Endothelial cell of umbilical vein (primary cell): ENCODE measurements around the gene FGF5. TPM values are rescaled to one million over a fixed set of nuclear protein-coding genes. Genes with fewer than 3 reads are reported as not detected.

Experiments
- BruUV-seq: library from RNA; stranded (reverse); fragments of 400-500 nt; replicated peaks from 2 replicates; lab custom pipeline; 2021; lab: Mats Ljungman, UMichigan
- CTCF ChIA-PET: fragments of 300-600, 350-600 bp; sonication (Branson Sonifier 250); formaldehyde crosslinking; loops from one replicate; lab custom pipeline; 2021; ENCODE audit warnings: antibody characterized with exemption, inconsistent platforms; lab: Charles Lee
- POLR2A ChIA-PET: fragments of 300-600, 350-600 bp; sonication (Branson Sonifier 250); formaldehyde crosslinking; loops from one replicate; lab custom pipeline; 2021; ENCODE audit warnings: antibody characterized with exemption, inconsistent platforms; lab: Charles Lee
- DNase-seq: peaks from one replicate; pipeline ENCODE4 v3.0.0-alpha.2; 2011; ENCODE audit warnings: low read depth, low spot score
- FAIRE-seq: peaks from 2 replicates; lab custom pipeline; 2011; peaks lifted over from hg19 to GRCh38; lab: Jason Lieb, UNC
- H2AFZ ChIP-seq: 2 replicates; pipeline ENCODE4 v1.6.0; 2012; ENCODE audit warnings: low read depth, low read length, control low read depth, inconsistent platforms
- H3K27ac ChIP-seq: 2 replicates; pipeline ENCODE4 v1.5.1; 2011; ENCODE audit warnings: low read depth, mild to moderate bottlenecking, control low read depth, low read length, moderate library complexity; ENCODE audit not compliant: insufficient read depth
- H3K27me3 ChIP-seq, 2 experiments: 2 replicates each; pipeline versions ENCODE4 v1.6.0 to v1.6.1; 2011; ENCODE audit warnings: low read length in 2 of 2, mixed read lengths in 1 of 2; ENCODE audit not compliant: control insufficient read depth in 2 of 2, insufficient read depth in 2 of 2
- H3K36me3 ChIP-seq, 2 experiments: 2 replicates in 1 of 2; 3 replicates in 1 of 2; pipeline ENCODE4 v1.5.1; 2011; ENCODE audit warnings: low read length in 2 of 2, mild to moderate bottlenecking in 1 of 2, moderate library complexity in 1 of 2; ENCODE audit not compliant: control insufficient read depth in 2 of 2, insufficient read depth in 2 of 2; ENCODE audit errors: extremely low read depth in 1 of 2
- H3K4me1 ChIP-seq: 3 replicates; pipeline ENCODE4 v1.5.1; 2011; ENCODE audit warnings: mild to moderate bottlenecking, low read length; ENCODE audit not compliant: control insufficient read depth, insufficient read depth; ENCODE audit errors: extremely low read depth
- H3K4me2 ChIP-seq: 2 replicates; pipeline ENCODE4 v1.6.1; 2011; ENCODE audit warnings: low read length, control low read depth, mixed read lengths; ENCODE audit not compliant: insufficient read depth
- H3K4me3 ChIP-seq, 3 experiments: fragments of 200-600 bp in 1 of 3; sonication (generic), shearing (Covaris generic) in 1 of 3; replicated peaks in 1 of 3; 2 replicates each; pipeline ENCODE4 v1.5.1; 2011 to 2016; ENCODE audit warnings: control low read depth in 3 of 3, low read length in 3 of 3, mild to moderate bottlenecking in 2 of 3, inconsistent platforms in 1 of 3, low read depth in 1 of 3, moderate library complexity in 1 of 3; ENCODE audit not compliant: insufficient read depth in 1 of 3
- H3K79me2 ChIP-seq: 2 replicates; pipeline ENCODE4 v1.6.0; 2012; ENCODE audit warnings: low read length, inconsistent platforms; ENCODE audit not compliant: control insufficient read depth, insufficient read depth
- H3K9ac ChIP-seq: replicated peaks from 2 replicates; pipeline ENCODE3; 2011; ENCODE audit warnings: low read length, control low read depth; ENCODE audit not compliant: insufficient read depth; ENCODE audit errors: extremely low read depth
- H3K9me1 ChIP-seq: replicated peaks from 3 replicates; pipeline ENCODE4 v1.6.0; 2011; ENCODE audit warnings: mild to moderate bottlenecking, low read length; ENCODE audit not compliant: control insufficient read depth, insufficient read depth; ENCODE audit errors: extremely low read depth
- H3K9me3 ChIP-seq: replicated peaks from 2 replicates; pipeline ENCODE4 v1.5.1; 2012; ENCODE audit warnings: low read length, inconsistent platforms; ENCODE audit not compliant: control insufficient read depth, insufficient read depth
- H4K20me1 ChIP-seq: replicated peaks from 2 replicates; pipeline ENCODE3; 2011; ENCODE audit warnings: mild to moderate bottlenecking, low read length; ENCODE audit not compliant: control insufficient read depth, insufficient read depth; ENCODE audit errors: extremely low read depth
- CTCF ChIP-seq, 2 donors: IDR thresholded peaks; 1 replicate in 1 of 2; 2 replicates in 1 of 2; pipeline ENCODE4 v1.5.1; 2011; ENCODE audit warnings: low read length in 2 of 2, mild to moderate bottlenecking in 2 of 2, moderate library complexity in 2 of 2, control low read depth in 1 of 2, inconsistent platforms in 1 of 2, low read depth in 1 of 2; ENCODE audit not compliant: insufficient read depth in 1 of 2; ENCODE audit errors: extremely low read depth in 1 of 2
- EZH2 ChIP-seq: IDR thresholded peaks from 2 replicates; pipeline ENCODE4 v1.6.1; 2012; ENCODE audit warnings: borderline replicate concordance, low read depth, mild to moderate bottlenecking, moderate library complexity, low read length, inconsistent platforms; ENCODE audit not compliant: severe bottlenecking
- FOS ChIP-seq: IDR thresholded peaks from 2 replicates; pipeline ENCODE4 v1.6.1; 2011; ENCODE audit warnings: mild to moderate bottlenecking, low read length, moderate library complexity, borderline replicate concordance; ENCODE audit not compliant: insufficient read depth
- GATA2 ChIP-seq: IDR thresholded peaks from 2 replicates; pipeline ENCODE4 v1.7.0; 2011; ENCODE audit warnings: low read depth, mild to moderate bottlenecking, moderate library complexity, mixed read lengths, low read length; ENCODE audit not compliant: insufficient read length, insufficient read depth
- JUN ChIP-seq: IDR thresholded peaks from 2 replicates; pipeline ENCODE4 v1.6.1; 2011; ENCODE audit warnings: borderline replicate concordance, low read depth; ENCODE audit not compliant: insufficient read length, insufficient read depth
- MAX ChIP-seq: IDR thresholded peaks from 2 replicates; pipeline ENCODE4 v1.6.1; 2011; ENCODE audit not compliant: insufficient read depth, insufficient read length
- MYC ChIP-seq: IDR thresholded peaks from one replicate; pipeline ENCODE4 v1.6.1; 2011; ENCODE audit warnings: mild to moderate bottlenecking, low read depth, low read length
- POLR2A ChIP-seq: IDR thresholded peaks from 2 replicates; pipeline ENCODE4 v1.6.1; 2012; ENCODE audit warnings: low read depth, mild to moderate bottlenecking, control low read depth, low read length
- POLR2AphosphoS5 ChIP-seq: IDR thresholded peaks from 2 replicates; pipeline ENCODE4 v1.6.1; 2012; ENCODE audit warnings: low read depth, mild to moderate bottlenecking, control low read depth, low read length, moderate library complexity; ENCODE audit not compliant: insufficient read depth
- dilution Hi-C: fragments of 300-500 bp; cut with MboI; formaldehyde crosslinking; loops from one replicate; pipeline ENCODE4 v1.15.0; 2019; ENCODE audit warnings: low sequenced_read_pairs; ENCODE audit not compliant: extremely low pct_ligation_motif_present
- intact Hi-C: fragments of 100-400 bp; cut with micrococcal nuclease; formaldehyde crosslinking; loops from one replicate; pipeline ENCODE4 v1.10.0; 2022
- polyA plus RNA-seq, 4 experiments: library from polyadenylated mRNA; depleted of rRNA in 3 of 4; stranded (reverse) in 3 of 4; unstranded in 1 of 4; fragments of >200 nt; gene quantifications; 2 replicates each; pipeline versions ENCODE4 v1.2.1 to v1.2.3, GENCODE V29; 2011 to 2012; ENCODE audit warnings: missing spikeins in 1 of 4
- total RNA-seq: library from RNA; stranded (reverse); gene quantifications from 2 replicates; pipeline ENCODE4 v1.2.3, GENCODE V29; 2021

Gene FGF5
- total and polyA plus RNA-seq, 2 donors (not counting 3 experiments of a cell fraction or from before 2014, with no cell fraction given), result 0.13 to 0.73 TPM

GRCh38 chr4:80226094-80226493, 40.4 kb upstream of the FGF5 start:
- DNase-seq (no peak), FAIRE-seq (no peak)
- H3K9ac ChIP-seq, result no peak overlapping the region
- H3K4me3 ChIP-seq, result no peak overlapping the region
- no peaks in the 10 kb centered on the region for H4K20me1 ChIP-seq
- intact Hi-C loops, result no loop called here
- H3K79me2 ChIP-seq, result no peaks in the 10 kb centered on the region
- no peak overlapping the region for H3K4me2 ChIP-seq
- no peaks in the 10 kb centered on the region for H3K36me3 ChIP-seq
- peaks cover 6 to 12% of the 10 kb centered on the region in 2 experiments for H3K27me3 ChIP-seq
- H3K9me3 ChIP-seq, result no peaks in the 10 kb centered on the region
- no peak overlapping the region for H2AFZ ChIP-seq
- no peak for TF ChIP-seq GATA2
- no peak for TF ChIP-seq POLR2AphosphoS5
- no peak for TF ChIP-seq MYC
- TF ChIP-seq EZH2, result no peak
- no peak for TF ChIP-seq CTCF (IDR thresholded peaks at IDR 0.05; ENCODE audit: extremely low read depth in 1 of 2, insufficient read depth in 1 of 2, low read depth in 1 of 2, low read length in 2 of 2)
- no peak for TF ChIP-seq JUN
- no peak for TF ChIP-seq FOS
- no peak for TF ChIP-seq MAX
- TF ChIP-seq POLR2A, result no peak
- H3K4me1 ChIP-seq, result no peaks in the 10 kb centered on the region
- CTCF ChIA-PET, result interaction anchor here (1.5 to 2.9 kb wide), 2 partner anchors 10 to 97 kb away, joined by 5 to 8 read pairs; no protein-coding TSS in a partner anchor
- dilution Hi-C loops, result no loop called here
- POLR2A ChIA-PET, result no interaction called here
- no peak overlapping the region for H3K27ac ChIP-seq
- no peaks in the 10 kb centered on the region for H3K9me1 ChIP-seq
- no TSS peak for BruUV-seq
